HG03558 (cell line): ENCODE data around the gene CIBAR2.

ENCODE experiments used
- ATAC-seq: cut with Tn5 transposase; IDR thresholded peaks from one replicate; pipeline ENCODE4 v1.9.1; 2021; ENCODE audit warnings: moderate number of reproducible peaks; ENCODE audit not compliant: unreplicated experiment; ENCODE audit errors: extremely low read depth

The CIBAR2 gene

GRCh38 chr16:85104821-85105391, 7.4 kb downstream of the CIBAR2 start:
- no peak for ATAC-seq

- ATAC-seq: no peak
Observed at GRCh38 chr16:85104147-85104546, 8.1 kb downstream of the CIBAR2 start.

GRCh38 chr16:85103114-85104079, 8.9 kb downstream of the CIBAR2 start:
- no peak for ATAC-seq

GRCh38 chr16:85101956-85102630, 10.2 kb downstream of the CIBAR2 start:
- ATAC-seq: no peak

GRCh38 chr16:85100265-85100664, 12.0 kb downstream of the CIBAR2 start:
- no peak for ATAC-seq

GRCh38 chr16:85098565-85098964, 13.7 kb downstream of the CIBAR2 start:
- ATAC-seq: no peak

- no peak for ATAC-seq
Observed at GRCh38 chr16:85096921-85097320, 15.4 kb downstream of the CIBAR2 start.

- ATAC-seq: no peak
Observed at GRCh38 chr16:85094812-85095211, 17.5 kb downstream of the CIBAR2 start.

- ATAC-seq: no peak
Observed at GRCh38 chr16:85094176-85094805, 18.0 kb downstream of the CIBAR2 start.

- ATAC-seq: no peak
Observed at GRCh38 chr16:85093705-85094104, 18.6 kb downstream of the CIBAR2 start.

GRCh38 chr16:85092851-85093250, 19.4 kb downstream of the CIBAR2 start:
- no peak for ATAC-seq

GRCh38 chr16:85092309-85092708, 20.0 kb downstream of the CIBAR2 start:
- ATAC-seq: no peak

- ATAC-seq: no peak
Observed at GRCh38 chr16:85091522-85091910, 20.8 kb downstream of the CIBAR2 start.

- ATAC-seq: no peak
Observed at GRCh38 chr16:85090873-85091521, 21.3 kb downstream of the CIBAR2 start.

- ATAC-seq: no peak
Observed at GRCh38 chr16:85090181-85090580, 22.1 kb downstream of the CIBAR2 start.

- ATAC-seq: no peak
Observed at GRCh38 chr16:85089525-85089924, 22.7 kb downstream of the CIBAR2 start.

GRCh38 chr16:85088570-85089199, 23.6 kb downstream of the CIBAR2 start:
- no peak for ATAC-seq

GRCh38 chr16:85087899-85088569, 24.2 kb downstream of the CIBAR2 start:
- ATAC-seq: no peak
